ENCODE measurements around the gene RASSF10. TPM values are rescaled to one million over a fixed set of nuclear protein-coding genes. Genes with fewer than 3 reads are reported as not detected.

RASSF10 gene
- total and polyA plus RNA-seq, 12 donors = 0.12 to 1.3 (median 0.28) TPM; not detected in 1

GRCh38 chr11:13045734-13046133 is 36.6 kb downstream of the RASSF10 start:
- intact Hi-C loops (cut with DNase I) = no loop called here
- H3K4me3 ChIP-seq = no peak overlapping the region
- WGBS, 2 donors = 58 to 67% methylated on average over 5 of the region's 5 CpGs
- no peaks in the 10 kb centered on the region for H3K36me3 ChIP-seq
- H3K9me3 ChIP-seq = no peaks in the 10 kb centered on the region
- no peak for TF ChIP-seq CTCF (IDR thresholded peaks at IDR 0.05)
- no peaks in the 10 kb centered on the region for H3K4me1 ChIP-seq
- H3K27me3 ChIP-seq = peaks cover 0 to 19% (median 4%) of the 10 kb centered on the region in 7 donors
- no peak overlapping the region for H3K27ac ChIP-seq
- DNase-seq = no peak
- no peak for ATAC-seq

DNA sequence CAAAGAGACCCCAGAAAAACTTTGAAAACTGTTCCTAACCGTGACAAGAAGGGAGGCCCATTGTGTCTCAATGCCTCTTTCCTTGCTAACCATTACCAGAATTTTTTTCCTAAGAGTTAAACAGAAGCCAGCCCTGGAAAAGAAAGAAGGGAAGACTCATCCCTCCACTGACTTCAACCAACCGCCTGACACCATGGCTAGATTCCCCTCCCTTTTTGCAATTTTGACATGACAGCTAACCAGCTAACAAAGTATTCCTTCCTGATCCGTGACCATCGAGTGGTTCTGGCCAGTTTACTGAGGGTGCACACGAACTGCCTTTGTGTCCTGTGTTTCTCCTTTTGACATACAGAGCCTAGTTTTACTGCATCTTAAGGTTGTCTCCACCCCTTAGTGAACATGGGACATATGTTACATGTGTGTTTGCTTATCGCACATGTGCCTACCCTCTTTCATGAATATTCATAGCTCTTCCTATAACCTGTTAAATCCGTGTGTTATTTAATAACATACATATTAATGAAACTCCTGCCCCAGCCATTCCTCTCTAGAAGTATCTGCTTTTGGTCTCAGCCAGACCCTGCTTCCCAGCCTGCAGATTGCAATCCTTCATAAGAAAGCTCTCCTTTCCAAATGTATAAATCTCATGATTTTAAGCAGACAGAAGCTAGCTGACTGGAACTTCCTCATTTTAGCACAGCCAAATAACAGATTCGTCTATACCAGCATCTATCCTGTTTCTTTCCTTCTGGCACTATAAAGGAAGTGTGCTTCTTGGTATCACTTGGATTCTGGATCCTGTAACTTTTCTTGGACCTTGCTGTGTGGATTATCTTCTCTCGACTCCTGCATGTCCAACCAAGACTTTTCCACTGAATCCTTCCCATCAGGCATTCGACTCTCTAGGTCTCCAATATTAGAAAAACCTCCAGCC is 37.8 kb downstream of the RASSF10 start:
- Histone ChIP-seq H3K4me3 (no peak overlapping the region), H3K9me3 (no peaks in the 10 kb centered on the region), H3K4me1 (no peaks in the 10 kb centered on the region), H3K27ac (no peak overlapping the region), H3K27me3 (peaks cover 0 to 26% (median 4%) of the 10 kb centered on the region in 7 donors), H3K36me3 (no peaks in the 10 kb centered on the region)
- ATAC-seq (no peak), DNase-seq (no peak)
- 87 to 91% methylated on average over 10 of the region's 10 CpGs for WGBS, 2 donors
- no peak for TF ChIP-seq CTCF (IDR thresholded peaks at IDR 0.05)
- intact Hi-C loops (cut with DNase I) = no loop called here

- Histone ChIP-seq H3K27me3 (peaks cover 0 to 26% (median 0%) of the 10 kb centered on the region in 7 donors), H3K36me3 (no peaks in the 10 kb centered on the region), H3K9me3 (no peaks in the 10 kb centered on the region), H3K4me1 (no peaks in the 10 kb centered on the region), H3K4me3 (no peak overlapping the region), H3K27ac (no peak overlapping the region)
- intact Hi-C loops (cut with DNase I) = no loop called here
- no peak for TF ChIP-seq CTCF (IDR thresholded peaks at IDR 0.05)
- DNase-seq (no peak), ATAC-seq (no peak)
- WGBS, 2 donors = 82% methylated on average over 4 of the region's 4 CpGs
Observed at GRCh38 chr11:13047884-13048283, 38.8 kb downstream of the RASSF10 start.

GRCh38 chr11:13051257-13051656 is 42.1 kb downstream of the RASSF10 start:
- no peak for TF ChIP-seq CTCF (IDR thresholded peaks at IDR 0.05)
- 55 to 59% methylated on average over 2 of the region's 2 CpGs for WGBS, 2 donors
- ATAC-seq (no peak), DNase-seq (no peak)
- H3K4me3 ChIP-seq = no peak overlapping the region
- H3K27me3 ChIP-seq = peaks cover 0 to 17% (median 0%) of the 10 kb centered on the region in 7 donors
- no peaks in the 10 kb centered on the region for H3K4me1 ChIP-seq
- no peaks in the 10 kb centered on the region for H3K36me3 ChIP-seq
- no peaks in the 10 kb centered on the region for H3K9me3 ChIP-seq
- H3K27ac ChIP-seq = no peak overlapping the region
- intact Hi-C loops (cut with DNase I) = no loop called here
